GF-D8 (cell line): Measurements from ENCODE around the gene DMRTC2.
A peak's percentile ranks its signal among the peaks of the same experiment; 100 is the strongest.

Experiments used
- DNase-seq: peaks from one replicate; lab custom pipeline; 2025; lab: John Stamatoyannopoulos, UW

DMRTC2 gene

DNA sequence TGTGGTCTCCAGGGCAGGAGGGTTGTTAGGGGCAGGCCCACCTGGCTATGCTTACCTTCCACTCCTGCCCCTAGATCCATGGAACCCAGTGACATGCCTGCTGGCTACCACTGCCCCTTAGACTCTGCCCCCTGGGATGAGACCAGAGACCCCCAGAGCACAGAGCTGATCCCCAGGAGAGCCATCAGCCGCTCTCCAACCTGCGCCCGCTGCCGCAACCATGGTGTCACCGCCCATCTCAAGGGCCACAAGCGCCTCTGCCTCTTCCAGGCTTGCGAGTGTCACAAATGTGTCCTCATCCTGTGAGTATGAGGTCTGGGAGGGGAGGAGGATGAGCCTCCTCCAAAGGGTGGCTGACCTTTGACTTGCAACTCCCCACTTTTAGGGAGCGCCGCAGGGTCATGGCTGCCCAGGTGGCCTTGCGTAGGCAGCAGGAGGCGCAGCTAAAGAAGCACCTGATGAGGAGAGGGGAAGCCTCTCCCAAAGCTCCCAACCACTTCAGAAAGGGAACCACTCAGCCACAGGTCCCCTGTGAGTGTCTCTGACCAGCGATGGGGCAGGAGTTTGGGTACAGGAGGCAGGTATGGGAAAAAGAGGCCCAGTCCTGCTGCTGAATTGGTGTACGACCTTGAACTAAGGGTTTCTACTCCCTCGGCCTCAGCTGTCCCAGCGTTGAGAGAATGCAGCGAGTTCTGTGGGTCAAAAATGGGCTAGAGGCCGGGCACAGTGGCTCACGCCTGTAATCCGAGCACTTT is 2.7 kb downstream of the DMRTC2 start:
- no peak for DNase-seq

DNA sequence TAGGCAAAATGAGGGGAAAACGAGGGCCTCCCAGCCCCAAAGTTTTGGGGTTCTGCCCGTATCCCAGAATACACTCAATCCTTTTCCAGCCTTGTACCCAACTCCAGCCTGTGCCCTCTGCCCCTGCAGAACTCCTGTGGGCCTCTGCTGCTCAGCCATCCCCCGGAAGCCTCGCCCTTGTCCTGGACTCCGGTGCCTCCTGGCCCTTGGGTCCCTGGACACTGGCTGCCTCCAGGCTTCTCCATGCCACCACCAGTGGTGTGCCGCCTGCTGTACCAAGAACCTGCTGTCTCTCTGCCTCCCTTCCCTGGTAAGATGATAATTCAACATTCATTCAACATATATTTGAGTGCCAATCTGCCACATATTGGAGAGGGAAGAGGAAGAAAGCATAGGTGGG is 3.8 kb downstream of the DMRTC2 start:
- no peak for DNase-seq

DNA sequence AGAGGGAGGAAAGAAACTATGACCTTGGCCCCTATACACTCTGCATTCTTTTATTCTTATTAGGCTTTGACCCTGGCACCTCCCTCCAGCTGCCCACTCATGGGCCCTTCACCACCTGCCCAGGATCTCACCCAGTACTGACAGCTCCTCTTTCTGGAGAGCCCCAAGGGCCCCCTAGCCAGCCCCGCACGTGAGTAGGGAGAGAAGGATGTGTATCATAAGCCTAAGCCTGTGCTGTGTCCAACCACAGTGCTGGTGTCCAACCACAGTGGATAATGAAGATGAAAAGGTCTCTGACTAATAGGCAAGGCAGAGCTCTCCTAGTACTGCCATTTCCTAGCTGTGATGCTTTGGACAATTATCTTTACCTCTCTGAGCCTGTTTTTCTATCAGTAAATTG is 4.2 kb downstream of the DMRTC2 start:
- no peak for DNase-seq

DNA sequence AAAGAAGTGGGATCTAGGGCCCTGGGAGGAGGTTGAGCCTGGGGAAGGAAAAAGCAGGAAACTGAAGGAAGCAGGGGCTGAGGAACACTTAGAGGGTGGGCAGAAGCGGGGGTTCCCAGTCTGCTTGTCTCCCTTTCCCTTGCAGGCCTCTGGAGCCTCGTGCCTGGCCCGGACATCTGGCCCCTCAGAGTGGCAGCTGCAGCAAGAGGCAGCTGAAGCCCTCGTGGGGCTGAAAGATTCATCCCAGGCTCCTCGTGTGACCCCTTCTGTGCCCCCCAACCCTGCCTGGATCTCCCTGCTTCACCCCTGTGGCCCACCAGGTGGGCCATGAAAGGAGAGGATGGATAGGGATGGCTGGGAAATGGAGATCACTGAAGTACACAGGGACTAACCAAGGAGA is 5.5 kb downstream of the DMRTC2 start:
- DNase-seq, result no peak

DNA sequence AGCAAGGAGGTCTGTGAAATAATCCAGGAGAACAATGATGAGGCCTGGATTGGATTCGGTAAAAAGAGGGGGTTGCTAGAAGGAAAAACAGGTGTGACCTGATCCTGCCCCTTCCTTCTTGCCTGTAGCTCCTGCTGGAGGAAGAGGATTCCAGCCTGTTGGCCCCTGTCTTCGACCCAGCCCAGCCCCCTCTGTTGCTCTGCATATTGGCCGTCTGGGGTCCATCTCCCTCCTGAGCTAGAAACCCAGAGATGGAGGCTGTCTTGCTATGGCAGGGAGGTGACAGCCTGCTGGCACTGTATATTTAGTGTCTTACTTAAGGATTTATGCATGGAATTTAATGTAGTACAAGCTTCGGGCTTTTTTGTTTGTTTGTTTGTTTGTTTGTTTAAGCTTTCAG is 6.6 kb downstream of the DMRTC2 start:
- no peak for DNase-seq

DNA sequence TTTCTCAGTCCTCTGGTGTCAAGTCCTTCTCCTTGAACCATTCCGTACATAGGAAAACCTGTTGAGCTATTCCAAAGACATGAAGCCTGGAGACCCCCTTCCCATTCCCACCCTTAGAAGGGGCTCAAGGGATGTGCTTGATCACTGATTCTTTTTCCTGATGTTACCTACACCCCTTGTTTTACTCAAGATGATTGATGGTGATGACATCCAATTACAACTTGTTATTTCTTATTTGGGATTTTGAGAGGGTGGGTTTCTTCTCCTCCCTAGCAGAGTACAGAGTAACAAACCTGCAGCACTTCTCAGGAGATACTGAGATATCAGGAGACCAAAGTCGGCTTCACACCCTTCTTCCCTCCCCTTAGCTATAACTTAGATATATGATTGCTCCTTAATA is 8.5 kb downstream of the DMRTC2 start:
- DNase-seq, result no peak

DNA sequence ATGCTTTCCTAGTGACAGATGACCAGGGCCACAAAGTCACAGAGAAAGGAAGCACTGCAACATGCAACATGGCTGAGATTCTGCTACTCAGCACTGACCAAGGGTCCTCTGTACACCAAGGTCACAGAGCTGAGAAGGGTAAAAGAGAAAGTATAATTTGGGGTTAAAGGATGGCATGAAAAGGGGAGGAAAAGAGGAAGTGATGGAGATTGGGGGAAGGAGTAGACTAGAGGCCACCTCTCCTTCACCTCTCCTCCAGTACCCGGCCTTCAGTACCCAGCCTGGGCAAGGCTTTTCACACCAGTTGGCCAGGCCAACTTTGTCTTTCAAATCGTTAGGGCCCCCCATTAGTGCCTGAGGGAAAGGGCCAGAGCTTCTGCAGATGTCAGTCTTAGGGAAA is 8.9 kb downstream of the DMRTC2 start:
- no peak for DNase-seq

DNA sequence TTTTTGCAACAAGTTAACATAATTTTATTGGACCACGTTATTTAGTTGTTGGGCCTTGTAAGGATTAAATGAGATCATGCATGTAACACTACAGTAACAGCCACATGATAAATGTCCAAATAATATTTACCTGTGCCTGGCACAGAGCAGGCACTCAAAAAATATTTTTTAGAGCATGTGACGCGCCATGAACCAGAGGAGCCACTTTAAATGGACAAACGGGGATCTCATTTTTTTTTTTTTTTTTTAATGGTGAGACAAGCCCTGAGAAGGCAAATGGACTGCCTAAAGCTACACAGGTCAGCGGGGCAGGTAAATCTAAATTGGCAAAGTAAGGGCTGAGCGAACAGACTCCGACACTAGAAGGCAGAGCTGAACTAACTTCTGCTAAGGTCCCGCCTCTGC is 14.4 kb downstream of the DMRTC2 start:
- no peak for DNase-seq

DNA sequence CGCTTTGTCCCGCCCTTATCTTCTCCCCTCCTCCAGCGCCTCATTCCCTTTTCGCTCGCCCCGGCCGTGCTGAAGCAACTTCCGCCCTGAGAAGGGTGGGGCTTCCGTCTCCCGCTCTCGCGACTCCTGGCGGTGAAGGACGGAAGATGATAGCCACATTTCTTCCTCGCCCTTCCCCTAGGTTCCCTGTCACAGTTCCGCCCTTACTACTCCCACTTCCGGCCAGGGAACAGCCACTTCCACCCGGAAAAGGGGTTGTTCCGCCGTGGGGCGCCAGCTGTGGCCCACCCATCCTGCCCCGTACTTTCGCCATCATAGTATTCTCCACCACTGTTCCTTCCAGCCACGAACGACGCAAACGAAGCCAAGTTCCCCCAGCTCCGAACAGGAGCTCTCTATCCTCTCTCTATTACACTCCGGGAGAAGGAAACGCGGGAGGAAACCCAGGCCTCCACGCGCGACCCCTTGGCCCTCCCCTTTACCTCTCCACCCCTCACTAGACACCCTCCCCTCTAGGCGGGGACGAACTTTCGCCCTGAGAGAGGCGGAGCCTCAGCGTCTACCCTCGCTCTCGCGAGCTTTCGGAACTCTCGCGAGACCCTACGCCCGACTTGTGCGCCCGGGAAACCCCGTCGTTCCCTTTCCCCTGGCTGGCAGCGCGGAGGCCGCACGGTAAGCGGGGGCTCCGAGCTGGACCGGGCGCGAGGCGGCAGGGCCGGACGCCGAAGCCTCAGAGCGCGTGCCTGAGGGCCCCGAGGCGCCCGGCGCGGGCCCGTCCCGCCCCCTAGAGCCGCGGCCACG is 15.0 kb downstream of the DMRTC2 start, which contains the start of gene RPS19:
Gene RPS19 (plus strand): TSS at position 638 of the 801 bp plus-strand sequence. CDS start 520 bp downstream, outside the sequence.
- DNase-seq, result peak; percentile 96

DNA sequence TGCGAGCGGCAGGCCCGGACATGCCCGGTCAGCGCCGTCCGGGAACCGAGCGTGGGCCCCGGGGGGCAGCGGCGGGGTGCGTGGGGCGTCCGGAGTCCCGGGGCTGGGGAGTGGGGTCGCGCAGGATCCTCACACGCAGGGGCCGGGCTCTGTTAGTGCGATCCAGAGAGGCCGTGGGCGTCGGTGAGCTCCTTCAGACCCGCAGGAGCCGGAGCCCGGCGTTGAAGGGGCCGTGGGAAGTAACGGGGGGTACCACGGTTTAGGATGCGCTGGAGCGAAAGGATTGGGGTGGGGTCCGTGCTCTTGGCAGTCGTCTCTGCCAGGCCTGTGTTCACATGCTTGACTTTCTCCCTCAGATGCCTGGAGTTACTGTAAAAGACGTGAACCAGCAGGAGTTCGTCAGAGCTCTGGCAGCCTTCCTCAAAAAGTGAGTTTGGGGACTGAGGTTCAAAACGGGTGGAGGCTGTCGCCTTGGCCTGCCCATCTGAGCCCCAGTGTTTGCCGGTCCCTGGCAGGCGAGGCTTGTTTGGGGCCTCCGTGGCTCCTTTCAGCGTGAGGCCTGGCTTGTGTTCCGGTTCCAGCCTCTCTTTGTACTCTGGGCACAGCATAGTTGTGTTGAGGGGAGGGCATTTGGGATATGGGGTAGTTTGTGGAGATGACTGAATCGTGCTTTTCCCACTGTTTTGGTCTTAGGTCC is 15.7 kb downstream of the DMRTC2 start:
- DNase-seq, result no peak

DNA sequence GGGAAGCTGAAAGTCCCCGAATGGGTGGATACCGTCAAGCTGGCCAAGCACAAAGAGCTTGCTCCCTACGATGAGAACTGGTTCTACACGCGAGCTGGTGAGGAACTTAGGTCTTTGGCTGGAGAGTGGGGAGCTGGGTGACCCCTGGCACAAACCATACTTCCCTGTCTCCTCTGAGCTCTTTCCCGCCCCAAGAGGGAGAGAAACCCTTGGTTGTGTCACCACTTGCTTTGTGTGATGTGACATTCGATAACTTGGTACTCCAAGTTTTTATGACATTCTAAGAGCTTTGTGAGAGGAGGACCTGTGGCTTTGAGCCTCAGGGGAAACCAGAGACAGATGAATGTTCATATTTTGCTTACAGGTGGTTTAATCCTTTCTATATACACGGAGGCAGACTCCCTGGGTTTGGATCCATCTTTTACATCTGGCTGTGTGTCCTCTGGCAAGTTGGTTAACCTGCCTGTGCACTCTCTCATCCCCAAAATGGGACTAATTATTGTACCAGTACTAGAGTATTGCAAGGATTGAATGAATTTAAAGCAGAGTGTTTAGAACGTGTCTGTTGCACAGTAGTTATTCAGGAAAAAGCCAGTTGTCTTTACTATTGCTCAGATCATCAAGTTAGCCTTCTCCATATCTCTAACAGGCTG is 16.4 kb downstream of the DMRTC2 start:
- no peak for DNase-seq

DNA sequence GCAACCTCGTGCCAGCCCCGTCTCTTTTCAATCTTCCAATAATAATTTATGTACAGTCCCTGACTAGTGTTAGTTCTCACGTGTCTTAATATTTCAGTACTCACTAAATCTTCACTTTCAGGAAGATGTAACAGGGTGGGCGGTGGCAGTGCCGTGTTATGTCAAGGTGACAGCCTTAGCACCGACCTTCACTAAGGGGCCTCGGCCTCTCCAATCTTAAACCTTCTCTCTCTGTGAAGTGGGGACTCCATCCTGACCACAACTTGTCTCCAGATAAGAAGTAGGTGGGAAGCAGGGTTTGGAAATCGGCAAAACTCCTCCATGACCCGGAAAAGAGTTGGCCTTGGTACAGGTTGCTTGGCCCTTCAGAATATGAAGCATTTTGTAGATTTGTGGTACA is 17.0 kb downstream of the DMRTC2 start:
- DNase-seq, result no peak

DNA sequence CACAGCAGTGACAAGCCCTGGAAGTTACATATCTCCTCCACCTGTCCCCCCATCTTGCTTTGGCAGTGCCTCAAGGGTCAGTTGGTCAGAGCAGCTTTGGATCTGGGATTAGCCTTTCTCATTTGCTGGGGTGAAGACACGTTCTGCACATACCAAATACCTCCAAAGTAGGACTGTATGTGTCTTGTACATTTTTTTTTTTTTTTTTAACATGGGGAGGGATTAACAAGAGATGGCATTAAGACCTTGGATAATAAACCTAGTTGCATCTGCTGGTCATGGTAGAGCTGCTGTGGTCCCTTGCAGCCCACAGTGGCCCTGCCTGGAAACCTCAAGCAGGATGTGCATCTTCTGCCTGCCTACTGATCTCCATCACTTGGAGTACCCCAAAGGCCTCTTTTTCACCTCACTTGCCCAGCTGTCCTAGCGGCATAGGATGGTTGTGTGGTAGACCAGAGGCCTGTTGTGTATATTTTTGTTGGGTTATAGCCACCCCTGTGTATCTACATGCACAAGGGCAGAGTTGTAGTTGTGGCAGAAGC is 17.7 kb downstream of the DMRTC2 start:
- DNase-seq, result no peak

DNA sequence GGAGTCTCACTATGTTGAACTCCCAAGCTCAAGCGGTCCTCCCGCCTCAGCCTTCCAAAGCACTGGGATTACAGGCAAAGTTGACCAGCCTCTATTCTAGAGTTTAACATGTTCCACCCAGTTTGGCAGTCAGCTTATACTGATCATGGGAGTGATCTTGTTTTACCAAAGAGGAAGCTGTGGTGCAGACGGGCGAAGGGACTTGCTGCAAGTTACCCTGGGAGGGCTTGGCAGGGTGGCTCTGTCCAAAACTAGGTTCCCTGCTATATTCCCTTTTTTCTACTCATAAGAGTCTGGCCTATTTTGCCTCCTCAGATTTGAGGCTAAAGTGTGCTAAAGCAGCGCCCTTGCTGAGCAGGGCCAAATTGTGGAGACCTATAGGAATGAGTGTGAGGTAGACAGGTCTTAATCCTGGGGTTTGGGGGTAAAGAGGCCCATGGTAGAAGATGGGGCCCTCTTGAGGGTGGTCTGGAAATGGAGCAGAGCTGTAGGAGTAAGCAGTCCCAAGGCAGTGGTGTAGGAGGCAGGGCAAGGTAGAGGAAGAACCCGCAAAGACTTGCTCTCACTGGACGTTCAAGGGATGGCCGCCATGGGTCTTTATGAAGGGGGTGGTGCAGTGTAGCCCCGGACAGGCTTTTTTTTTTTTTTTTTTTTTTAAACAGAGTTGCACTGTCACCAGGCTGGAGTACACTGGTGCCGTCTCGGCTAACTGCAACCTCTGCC is 18.5 kb downstream of the DMRTC2 start:
- DNase-seq, result peak; percentile 39

DNA sequence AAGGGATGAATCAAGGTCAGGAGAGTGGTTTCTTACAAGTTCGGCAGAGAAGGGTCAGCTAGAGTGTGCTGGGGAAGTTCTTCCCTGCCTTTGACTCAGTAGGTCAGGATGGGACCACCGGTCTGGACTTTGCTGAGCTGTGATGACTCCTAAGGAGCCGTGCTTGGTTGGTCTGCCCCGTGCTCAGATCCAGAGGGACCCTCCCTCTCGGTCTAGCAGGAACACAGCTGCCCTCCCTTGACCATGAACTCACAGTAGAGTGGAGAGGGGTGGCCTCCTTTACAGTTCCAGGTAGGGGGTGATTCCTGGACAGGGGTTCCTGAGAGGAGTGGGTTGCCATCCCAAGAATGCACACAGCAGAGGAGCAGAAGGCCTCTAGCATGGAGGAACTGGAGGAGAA is 19.5 kb downstream of the DMRTC2 start:
- no peak for DNase-seq

DNA sequence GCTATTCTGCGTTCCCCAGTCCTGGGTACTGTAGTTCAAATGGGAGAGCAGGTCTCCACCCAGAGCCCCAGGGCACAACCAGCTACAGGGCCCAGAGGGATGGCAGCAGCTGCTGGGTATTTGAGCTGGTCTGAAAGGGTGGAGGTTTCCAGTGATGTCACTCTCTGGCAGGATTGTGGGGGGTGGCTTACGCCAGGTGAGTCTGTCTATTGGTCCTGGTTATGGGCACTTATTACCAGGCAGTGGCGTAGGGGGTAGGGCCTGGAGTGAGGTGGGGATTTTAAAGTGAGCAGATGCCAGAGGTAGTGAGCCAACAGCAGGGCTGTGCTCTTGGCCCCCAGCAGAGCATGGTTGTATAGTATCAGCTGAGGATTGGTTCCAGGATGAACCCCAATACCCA is 21.4 kb downstream of the DMRTC2 start:
- no peak for DNase-seq

DNA sequence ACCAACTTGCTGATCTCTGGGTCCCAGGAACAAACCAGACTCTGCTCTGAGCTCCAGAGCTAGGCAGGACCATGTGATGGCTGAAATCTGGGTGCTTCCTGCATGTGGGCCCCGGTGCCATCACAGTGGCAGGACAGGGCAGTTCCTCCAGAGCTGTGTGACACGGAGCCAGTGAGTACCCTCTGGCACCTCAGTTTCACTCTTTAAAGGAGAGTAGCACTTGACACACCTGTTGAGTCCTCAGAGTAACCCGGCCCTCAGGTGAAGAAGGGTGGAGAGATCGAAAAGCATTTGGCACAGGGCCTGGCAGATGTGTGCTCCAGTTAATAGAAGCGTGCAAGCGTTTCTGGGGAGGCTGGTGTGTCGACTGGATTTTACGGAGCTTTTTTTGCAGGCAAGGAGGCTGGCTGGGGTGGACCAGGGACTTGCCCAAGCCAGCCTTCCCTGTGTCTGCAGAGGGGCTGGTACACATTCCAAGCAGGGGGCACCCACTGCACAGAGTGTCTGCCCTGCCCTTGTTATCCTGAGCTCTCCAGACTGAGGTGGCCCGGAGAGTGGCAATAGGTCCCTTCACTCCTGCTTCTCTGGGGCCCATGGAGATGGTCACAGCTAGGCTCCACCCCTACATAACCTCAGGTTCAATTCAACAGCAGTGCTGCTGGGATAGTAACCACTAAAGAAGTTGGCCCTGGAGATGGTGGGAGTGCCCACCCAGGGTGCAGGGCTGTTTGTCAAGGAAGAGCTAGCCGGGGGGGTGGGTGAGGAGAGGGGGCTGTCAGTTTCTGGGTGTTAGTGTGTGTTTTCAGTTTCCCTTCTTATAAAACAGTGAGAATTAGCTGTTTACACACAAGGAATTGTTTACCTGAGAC is 23.5 kb downstream of the DMRTC2 start:
- no peak for DNase-seq

DNA sequence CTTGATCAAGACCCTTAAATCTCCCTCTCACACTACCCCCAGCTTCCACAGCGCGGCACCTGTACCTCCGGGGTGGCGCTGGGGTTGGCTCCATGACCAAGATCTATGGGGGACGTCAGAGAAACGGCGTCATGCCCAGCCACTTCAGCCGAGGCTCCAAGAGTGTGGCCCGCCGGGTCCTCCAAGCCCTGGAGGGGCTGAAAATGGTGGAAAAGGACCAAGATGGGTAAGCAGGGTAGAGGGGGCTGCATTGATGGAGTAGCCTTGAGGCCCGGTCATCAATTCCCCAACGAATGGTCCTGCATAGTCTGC is 24.1 kb downstream of the DMRTC2 start:
- no peak for DNase-seq

DNA sequence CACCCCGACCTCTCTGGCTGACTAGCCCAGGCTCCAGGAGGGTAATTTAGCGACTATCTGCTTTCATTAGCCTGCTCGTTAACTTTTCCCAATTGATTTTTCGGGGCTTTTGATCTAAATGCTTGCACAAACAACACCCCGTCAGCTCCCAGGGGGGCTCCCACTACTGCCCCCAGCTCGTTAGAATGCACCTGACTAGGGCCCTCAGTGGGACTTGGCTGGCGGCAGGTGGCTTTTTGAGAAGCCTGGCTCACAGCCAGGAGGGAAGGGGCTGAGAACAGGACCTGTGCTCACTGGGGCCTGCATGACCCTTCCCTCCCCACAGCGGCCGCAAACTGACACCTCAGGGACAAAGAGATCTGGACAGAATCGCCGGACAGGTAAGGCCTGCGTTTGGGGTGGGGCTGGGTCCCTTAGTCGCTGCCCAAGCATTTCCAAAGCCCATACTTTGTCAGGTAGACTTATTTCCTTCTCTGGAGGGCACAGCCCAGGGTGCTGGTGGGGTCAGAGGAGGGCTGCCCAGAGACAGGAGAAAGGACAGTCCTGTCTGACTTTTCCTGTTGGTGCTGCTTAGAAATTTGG is 24.6 kb downstream of the DMRTC2 start:
- DNase-seq, result no peak

DNA sequence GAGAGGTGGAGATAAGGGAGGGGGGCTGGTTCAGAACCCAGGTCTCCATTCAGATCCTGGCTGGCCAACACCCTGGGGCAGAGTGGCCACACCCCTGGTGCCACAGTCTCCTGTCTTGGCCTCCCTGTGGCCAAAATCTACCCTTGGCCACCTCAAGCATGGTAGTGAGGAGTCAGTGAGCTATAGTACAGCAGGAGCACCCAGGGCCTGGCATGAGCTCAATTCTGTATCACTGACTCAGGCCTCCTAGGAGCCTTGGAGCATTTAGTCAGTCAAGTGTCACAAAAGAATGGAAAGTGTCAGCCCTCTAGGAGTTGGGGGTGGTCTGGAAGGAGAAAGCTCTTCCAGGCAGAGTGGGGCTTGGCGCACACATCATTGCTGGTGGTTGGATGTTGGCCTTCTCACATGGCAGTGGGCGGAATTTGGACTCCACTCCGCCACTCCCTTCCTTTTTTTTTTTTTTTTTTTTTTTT is 25.6 kb downstream of the DMRTC2 start:
- peak; percentile 31 for DNase-seq
